MM.1S (cell line): ENCODE measurements around the gene FN3K.

Experiments
- CTCF ChIP-seq: fragments of 300-600 bp; sonication (generic); IDR thresholded peaks from 2 replicates; pipeline ENCODE4 v1.5.1; 2016; ENCODE audit warnings: antibody characterized with exemption, low read length, mixed read lengths
- EZH2 ChIP-seq: fragments of 300-600 bp; sonication (generic); optimal IDR thresholded peaks from 2 replicates; pipeline ENCODE3; 2017; ENCODE audit warnings: low read depth, mild to moderate bottlenecking, antibody characterized with exemption, low read length, mixed read lengths

GRCh38 chr17:82713071-82713723 lies 22.2 kb upstream of the FN3K start:
- TF ChIP-seq CTCF, result no peak
- TF ChIP-seq EZH2, result no peak
